ENCODE measurements around the gene SPATA25.
"Not testable (repeated sequence)": the region's sequence is repeated elsewhere in the genome, so short reads cannot be mapped to it uniquely, and the experiment has no call there.

Gene SPATA25

DNA sequence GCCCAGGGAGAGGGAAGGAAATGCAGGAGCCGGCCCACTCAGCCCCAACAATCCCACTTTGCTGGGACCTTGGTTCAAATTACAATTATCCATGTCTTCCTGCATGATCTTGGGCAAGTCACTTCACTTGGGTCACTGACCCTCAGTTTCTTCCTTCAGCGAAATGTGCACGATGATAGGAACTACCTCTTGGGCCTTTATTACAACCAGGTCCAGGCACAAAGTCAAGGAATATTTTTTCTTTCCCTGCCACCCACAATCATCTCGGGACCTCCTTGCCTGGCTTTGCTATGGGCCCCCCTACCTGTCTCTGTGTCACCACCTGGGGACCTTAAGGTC is 24.9 kb upstream of the SPATA25 start:
- DNase-seq: no peak

DNA sequence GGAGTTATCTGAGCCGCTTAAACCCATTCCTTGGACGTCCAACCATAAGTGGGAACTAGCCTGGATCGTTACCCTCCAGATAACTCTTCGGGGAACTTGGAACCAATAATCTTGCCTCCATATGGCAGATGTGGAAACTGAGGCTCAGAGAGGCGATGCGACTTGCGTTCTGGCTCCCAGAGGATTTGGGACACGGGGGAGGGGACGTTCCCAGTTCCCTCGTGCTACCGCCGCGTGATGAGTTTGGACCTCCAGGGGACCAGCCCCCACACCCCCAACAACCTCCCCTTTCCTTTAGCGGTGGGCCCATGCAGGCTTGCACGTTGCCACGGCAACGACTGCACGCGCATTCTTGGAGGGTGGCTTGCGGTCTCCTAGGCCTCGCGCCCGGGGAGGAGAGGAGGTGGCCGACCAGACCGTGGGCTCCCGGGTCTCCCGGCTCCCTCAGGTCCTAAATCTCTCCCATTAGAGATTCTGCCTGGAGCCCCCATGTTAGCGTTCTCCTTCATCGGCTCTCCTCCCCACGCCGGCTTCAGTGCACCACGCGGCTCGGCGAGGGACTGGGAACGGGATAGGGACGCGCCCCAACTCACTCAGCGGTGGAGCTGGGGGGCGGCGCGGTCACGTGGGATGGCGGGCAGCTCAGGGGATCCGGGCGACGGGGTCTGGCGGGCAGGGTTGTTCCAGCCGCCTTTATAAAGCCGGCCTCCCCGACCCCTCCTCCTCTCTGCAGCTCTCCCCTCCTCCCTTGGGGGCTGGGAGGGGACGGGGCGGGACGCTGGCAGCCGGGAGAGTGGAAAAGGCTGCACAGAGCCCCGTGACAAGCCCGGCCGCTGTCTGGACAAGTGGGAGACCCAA is 24.3 kb upstream of the SPATA25 start, which contains the start of gene PLTP:
TSS of gene PLTP (minus strand) at position 670 of the 858 bp plus-strand sequence. CDS start 703 bp downstream, outside the sequence.
- no peak for DNase-seq

DNA sequence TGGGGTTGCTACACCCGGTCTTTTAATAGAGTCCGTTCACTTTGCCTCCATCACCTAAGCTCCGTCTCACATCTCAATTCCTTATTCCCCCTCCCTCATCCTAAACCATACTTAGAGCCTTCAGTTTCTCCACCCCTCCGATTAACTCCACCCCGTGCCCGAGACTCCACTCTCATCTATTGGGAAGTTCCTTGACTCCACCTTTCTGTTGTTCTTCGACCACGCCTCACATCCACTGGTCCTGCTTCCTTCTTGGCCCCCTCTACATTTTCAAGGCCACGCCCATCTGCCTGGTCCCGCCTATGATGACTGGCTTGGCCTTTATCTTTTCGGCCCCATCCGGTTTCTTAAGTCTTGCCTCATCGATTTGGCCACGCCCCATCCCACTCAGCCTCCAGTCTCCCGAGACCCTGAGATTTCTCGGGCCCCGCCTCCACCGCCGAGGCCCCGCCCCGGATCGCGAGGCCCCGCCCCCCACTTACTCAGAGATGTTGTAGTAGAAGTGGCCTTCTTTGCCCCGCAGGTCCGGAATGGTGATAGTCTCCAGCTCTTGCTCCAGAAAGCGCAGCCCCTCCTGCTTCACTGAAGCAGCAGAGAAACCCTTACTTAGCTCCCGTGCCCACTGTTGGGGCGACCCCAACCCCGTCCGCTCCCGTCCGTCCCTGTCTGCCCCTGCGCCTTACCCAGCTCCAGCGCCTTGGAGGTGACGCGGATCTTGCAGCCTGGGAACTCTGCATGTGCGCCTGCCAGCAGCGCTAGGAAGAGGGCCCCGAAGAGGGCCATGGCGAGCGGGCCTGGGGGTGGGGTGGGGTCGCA is 23.5 kb upstream of the SPATA25 start:
- no peak for DNase-seq

DNA sequence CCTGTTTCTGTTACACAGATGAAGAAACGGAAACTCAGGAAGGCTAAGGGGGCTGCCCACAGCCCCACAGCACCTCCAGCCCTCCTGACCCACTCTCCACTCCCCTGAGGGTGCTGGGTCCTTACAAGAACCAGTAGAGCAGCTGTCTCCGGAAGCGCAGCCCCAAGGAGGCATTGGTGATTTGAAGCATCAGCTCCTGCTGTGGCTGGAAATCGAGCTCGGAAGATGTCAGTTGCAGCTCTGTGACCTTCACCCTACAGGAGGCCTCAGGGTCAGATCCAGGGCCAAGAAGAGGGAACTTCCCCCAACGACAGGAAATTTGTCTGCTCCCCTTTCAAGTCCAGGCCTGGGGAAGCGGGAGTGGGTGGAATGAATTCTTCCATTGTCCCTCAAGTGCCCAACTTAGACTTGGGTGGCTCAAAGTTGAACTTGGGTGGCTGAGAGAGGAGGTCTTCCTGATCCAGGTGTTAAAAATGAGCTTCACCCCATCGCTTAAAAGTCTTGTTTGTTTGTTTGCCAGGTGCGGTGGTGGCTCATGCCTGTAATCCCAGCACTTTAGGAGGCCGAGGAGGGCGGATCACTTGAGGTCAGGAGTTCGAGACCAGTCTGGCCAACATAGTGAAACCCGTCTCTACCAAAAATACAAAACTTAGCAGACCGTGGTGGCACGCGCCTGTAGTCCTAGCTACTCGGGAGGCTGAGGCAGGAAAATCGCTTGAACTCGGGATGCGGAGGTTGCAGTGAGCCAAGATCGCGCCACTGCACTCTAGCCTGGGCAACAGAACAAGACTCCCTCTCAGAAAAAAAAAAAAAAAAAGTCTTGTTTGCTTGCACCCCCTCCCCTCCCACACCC is 22.6 kb upstream of the SPATA25 start:
- DNase-seq: no peak

DNA sequence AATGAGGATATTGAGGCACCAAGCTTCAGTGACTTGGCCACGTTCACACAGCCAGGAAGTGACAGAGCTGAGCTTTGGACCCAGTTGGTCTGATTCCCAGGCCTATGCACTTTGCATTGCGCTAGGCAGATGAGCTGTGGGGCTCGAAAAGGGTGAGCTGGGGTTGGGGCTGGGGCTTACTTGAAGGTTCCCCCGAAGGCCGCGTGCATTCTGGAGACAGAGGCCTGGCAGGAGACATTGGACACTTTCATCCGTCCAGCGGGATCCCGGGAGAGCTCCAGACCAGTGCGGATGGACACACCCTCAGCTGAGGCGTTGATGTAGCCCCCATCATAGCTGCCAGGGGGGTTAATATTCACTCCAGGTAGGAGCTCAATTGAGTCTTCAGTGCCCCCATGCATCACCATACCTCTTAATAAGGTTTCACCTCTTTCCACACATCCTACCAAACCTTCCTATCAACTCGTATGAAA is 21.9 kb upstream of the SPATA25 start:
- DNase-seq: no peak

DNA sequence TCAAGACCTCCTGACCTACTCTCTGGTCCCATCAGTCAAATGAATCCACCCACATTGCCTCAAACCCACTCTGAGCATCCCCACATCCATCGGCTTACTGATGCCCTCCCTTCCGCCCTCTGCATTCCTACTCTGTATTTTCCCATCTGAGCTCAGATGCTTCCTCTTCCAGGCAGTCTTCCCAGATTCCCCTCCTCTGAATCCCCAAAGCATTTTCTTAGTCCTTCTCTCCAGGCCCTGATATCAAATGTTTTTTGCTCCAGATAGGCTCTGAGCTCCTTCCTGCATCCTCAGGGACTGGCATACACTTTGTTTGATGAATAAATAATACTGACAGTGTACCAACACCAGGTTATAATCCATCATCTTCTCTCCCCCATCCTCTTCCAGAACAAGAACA is 20.7 kb upstream of the SPATA25 start:
- DNase-seq: no peak

DNA sequence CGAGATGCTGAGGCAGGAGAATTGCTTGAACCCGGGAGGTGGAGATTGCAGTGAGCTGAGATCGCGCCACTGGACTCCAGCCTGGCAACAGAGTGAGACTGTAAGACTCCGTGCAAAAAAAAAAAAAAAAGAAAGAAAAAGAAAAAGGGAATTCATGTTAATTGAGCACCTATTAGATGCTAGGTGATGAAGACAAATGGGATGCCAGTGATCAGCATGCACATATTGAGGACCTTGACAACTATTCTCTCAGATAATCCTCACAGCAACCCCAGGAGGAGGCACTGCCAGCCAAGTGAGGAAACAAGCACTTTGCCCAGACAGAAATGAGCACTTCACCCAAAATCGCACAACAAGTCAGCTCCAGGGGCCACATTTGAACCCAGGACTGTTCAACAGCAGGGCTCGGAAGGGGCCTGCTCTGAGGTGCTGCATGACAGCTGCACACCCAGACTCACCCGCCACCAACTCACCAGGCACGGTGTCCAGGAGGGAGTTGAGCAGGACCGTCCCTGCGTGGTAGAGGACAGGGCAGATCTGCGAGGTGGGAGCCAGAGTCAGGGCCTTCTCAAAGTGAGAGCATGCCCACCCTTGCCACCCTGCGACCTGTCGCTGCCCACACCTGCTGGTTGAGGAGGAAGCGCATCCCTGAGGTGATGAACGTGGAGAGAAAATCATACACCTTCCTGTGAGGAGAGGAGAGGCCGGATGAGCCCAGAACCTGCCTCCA is 20.0 kb upstream of the SPATA25 start:
- no peak for DNase-seq

DNA sequence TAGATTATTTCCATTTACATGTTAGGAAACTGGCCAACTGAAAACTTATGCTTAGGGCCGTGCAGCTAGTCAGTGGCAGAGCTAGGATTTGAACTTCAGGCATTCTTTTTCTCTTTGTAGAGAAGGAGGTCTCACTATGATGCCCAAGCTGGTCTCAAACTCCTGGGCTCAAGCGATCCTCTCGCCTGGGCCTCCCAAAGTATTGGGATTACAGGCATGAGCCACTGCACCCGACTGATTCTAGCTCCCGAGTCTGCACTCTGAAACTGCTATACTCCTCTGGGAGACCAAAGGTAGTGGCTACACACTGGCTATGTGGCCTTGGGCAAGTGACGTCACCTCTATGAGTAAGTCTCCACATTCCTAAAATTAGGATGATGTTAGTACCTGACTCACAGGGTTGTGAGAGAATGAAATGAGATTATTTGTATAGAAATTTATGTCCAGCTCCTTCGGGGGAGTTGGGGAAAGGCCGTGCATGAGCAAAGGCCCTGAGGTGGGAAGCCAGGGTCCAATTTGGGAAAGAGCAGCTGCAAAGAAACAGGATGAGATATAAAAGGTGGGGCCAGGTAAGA is 18.2 kb upstream of the SPATA25 start:
- DNase-seq: no peak

DNA sequence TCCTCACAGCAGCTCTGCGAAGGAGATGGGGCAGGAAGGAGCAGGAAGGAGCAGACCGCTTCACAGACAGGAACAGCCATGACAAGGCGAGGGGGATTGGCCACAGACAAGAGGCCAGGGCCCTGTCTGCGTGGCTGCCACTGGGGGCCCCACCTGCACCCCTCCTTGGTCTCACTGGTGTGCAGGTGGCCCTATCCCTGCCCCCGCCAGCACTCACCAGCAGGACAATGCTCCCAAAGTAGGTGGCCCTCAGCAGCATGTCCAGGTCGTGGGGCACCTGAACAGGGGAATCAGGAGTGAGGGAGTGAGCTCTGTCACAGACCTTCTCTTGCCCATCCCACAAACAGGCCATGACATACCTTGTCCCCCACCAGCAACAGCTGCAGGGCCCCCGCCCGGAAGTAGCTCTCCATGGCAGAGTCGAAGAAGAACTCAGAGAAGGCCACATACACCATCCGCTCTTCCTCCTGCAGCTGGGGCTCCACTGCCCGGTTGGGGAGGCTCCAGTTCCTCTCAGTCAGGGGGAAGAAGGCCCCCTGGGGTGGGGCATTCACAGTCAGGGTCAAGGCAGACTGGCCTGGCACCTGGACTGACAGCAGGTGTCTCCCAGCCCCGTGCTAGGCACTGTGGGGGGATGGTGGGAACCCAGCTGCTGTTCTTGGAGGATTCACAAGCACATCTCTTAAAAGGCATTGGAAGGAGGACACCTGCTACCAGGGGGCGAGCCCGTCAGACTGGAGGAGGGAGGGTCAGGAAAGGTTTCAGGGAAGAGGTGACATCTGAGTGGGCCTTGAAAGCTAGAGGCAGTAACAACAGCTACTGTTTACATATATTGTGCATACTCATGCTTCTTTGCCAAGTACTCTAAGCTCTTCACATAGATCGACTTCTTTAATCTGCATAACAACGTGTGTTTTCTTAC is 17.4 kb upstream of the SPATA25 start:
- DNase-seq: no peak

DNA sequence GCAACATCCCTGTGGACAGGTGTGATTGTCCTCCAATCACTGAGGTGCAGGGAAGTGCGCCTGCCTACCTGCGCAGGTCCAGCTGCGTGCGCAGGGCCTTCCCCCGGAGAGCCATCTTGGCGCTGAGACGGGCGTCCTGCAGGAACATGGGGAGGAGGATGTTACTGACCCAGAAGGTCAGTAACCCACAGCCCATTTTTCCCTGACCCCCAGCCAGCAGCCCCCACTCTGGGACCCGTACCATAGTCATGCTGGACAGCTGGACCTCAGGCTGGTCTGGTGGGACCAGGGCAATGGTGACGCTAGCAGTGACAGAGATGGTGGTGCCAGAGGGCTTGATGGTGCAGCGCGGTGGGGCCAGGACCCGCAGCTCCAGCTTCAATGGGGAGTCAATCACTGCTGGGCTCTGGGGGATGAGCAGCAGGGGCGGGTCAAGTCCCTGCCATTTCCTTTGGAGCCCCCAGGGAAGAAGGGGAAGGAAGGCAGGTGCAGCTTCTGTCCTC is 14.8 kb upstream of the SPATA25 start:
- no peak for DNase-seq

DNA sequence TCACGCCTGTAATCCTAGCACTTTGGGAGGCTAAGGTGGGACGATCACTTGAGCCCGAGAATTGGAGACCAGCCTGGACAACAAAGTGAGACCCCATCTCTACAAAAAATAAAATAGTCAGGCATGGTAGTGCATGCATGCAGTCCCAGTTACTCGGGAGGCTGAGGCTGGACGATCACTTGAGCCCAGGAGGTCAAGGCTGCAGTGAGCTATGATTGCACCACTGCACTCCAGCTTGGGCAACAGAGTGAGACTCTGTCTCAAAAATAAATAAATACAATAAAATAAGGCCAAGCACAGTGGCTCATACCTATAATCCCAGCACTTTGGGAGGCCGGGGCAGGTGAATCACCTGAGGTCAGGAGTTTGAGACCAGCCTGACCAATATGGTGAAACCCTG is 13.9 kb upstream of the SPATA25 start:
- DNase-seq: not testable (repeated sequence)

DNA sequence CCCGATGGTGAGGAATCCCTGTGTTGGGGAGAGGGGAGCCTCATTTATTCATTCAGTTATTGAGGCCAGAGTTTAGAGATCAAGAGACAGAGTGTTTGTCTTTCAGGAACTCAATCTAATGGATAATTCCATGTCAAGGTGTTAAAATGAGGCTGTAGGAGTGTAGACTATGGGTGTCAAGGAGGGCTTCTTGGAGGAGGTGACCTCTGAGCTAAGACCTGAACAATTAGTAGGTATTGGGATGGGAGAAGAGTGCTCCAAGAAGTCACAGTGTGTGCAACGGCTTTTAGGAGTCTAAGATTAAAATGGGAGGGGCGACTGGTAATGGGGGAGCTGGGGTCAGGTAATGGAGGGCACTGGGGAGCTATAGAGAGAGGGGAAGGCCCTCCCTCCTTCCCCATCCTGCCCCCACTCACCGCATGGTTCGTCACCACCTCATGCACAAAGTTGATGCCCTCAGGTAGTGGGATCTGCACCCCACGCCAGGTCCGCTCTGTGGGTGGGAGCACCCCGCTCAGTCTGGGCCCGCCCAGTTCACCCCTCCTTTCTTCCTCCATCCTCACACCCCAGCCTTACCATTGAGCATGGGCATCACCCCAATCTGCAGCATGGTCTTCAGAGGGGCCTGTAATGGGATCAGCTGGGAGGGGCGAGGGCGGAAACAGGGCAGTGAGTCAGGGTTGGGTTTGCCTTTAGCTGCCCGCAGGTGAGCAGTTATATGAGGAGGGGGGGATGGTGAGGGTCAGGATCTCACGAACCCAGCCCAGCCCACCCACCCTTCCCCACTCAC is 11.8 kb upstream of the SPATA25 start:
- no peak for DNase-seq

DNA sequence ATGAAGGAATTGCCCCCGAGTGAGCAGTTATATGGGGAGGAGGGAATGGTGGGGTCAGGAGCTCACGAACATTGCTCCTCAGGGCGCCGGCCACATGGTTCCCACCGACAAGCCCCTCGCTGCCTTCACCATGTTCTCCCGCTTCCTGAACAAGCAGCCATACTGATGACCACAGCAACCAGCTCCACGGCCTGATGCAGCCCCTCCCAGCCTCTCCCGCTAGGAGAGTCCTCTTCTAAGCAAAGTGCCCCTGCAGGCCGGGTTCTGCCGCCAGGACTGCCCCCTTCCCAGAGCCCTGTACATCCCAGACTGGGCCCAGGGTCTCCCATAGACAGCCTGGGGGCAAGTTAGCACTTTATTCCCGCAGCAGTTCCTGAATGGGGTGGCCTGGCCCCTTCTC is 10.9 kb upstream of the SPATA25 start:
- DNase-seq: no peak

DNA sequence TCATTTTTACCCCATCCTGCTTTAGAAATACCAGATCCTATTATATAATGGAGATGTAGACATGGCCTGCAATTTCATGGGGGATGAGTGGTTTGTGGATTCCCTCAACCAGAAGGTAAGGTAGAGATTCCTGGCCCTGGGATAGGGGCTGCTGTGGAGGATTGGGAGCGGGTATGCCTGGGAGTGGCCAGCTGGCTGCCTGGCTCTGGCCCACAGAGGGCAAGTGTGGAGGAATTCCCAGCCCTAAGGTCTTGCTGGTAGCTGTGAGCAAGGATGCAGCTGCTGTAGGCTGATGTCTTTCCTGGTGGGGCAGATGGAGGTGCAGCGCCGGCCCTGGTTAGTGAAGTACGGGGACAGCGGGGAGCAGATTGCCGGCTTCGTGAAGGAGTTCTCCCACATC is 10.3 kb upstream of the SPATA25 start:
- DNase-seq: no peak

DNA sequence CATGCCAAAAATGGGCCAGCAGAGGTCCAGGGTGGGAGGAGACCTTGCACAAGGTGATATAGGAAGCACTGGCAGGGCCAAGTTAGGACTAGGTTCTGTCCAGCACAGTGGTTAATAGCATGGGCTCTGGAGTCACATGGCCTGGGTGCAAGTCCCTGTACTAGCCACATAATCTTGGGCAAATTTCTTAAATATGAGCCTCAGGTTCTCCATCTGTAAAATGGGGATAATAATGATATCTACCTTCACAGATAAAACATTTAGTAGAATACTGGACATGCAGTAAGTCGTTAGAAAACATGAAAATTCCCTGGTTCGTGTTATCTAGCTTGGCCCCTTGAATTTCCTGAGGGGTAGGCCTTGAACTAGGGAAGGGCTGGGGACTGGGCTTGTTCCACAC is 9.9 kb upstream of the SPATA25 start:
- DNase-seq: no peak

DNA sequence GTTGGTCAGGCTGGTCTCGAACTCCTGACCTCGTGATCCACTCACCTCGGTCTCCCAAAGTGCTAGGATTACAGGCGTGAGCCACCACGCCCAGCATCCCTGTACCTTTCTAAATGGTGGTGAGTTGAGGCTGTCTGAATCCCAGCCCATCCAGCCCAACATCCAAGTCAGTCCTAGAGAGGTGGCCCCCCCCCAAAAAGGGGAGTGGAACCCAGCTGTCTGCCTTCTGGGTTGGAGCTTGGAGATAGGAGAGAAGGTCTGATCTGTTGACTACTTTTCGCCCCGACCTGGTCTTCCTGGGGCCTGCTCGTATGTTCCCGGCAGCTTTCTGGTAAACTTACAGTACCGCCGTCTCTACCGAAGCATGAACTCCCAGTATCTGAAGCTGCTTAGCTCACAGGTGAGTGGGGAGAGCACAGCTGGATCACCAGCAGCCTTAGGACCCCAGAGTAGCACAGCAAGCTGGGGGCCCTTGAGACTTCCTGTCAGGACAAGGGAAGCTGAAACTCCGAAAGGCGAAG is 9.3 kb upstream of the SPATA25 start:
- no peak for DNase-seq

DNA sequence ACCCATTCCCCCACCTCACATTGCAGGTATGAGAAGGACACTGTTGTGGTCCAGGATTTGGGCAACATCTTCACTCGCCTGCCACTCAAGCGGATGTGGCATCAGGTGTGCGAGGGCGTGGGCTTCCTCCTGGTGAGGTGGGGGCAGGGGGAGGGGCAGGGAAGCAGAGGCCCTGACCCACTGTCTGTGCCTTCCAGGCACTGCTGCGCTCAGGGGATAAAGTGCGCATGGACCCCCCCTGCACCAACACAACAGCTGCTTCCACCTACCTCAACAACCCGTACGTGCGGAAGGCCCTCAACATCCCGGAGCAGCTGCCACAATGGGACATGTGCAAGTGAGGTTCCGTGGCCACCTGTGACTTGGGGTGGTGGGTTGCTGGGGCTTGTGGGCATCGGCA is 7.4 kb upstream of the SPATA25 start:
- no peak for DNase-seq

DNA sequence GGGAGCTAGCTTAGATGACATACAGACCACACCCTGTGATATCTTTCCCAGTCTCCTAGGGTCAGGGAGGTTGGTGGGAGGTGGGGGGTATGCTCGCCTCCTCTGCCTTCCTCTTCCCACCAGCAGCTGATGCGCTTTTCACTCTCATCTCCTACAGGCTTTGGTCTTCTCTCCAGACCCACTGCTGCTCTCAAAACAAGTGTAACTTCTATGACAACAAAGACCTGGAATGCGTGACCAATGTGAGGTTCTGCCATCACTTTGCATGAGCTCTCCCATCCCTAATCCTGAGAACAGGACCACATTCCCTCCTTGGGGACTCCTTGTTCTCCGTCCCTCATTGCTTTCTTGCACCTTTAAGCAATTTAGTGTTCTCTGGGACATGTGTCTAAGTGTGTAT is 6.4 kb upstream of the SPATA25 start:
- no peak for DNase-seq

DNA sequence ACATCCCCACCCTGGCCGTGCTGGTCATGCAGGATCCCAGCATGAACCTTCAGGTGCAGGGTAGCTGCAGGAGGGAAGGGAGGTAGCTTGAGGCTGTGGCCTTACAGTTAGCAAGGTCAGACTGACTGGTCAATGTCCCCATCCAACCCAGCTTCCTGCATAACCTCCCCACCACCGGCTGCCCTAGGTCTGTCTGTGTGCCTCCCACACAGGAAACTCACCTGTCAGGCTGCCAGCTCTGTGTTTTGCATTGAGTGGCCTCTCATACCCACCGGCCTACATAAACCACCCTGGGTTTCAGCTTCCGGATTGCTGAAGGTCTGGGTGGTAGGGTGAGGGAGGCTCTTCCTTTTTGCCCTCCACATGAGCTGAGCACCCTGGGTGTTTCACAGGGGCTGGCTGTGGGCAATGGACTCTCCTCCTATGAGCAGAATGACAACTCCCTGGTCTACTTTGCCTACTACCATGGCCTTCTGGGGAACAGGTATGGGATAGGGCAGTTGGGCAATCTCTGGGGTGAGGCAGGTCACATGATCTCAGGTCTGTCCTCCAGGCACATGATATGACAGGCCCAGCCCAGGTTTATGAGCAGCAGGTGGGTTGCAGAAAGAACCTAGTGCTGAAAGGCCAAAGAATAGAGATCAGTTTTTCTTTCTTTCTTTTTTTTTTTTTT is 5.5 kb upstream of the SPATA25 start:
- DNase-seq: no peak
